Mucosa of stomach (tissue), 1 donor: ENCODE results near the gene SAMD4B.

Experiments used
- H3K27me3 ChIP-seq: one replicate; pipeline ENCODE4 v1.7.0; 2013; ENCODE audit warnings: mild to moderate bottlenecking, low read length; ENCODE audit not compliant: control insufficient read depth, insufficient read depth
- H3K36me3 ChIP-seq: one replicate; pipeline ENCODE4 v1.7.0; 2013; ENCODE audit warnings: low read length; ENCODE audit not compliant: control insufficient read depth, insufficient read depth
- H3K4me1 ChIP-seq: one replicate; pipeline ENCODE4 v1.7.0; 2013; ENCODE audit warnings: mild to moderate bottlenecking, low read length; ENCODE audit not compliant: control insufficient read depth, insufficient read depth
- H3K4me3 ChIP-seq: one replicate; pipeline ENCODE4 v1.7.0; 2013; ENCODE audit warnings: low read length
- H3K9ac ChIP-seq: one replicate; pipeline ENCODE4 v1.7.0; 2013; ENCODE audit warnings: mild to moderate bottlenecking, low read length, moderate library complexity
- H3K9me3 ChIP-seq: one replicate; pipeline ENCODE4 v1.7.0; 2013; ENCODE audit warnings: mild to moderate bottlenecking, low read length, moderate library complexity; ENCODE audit not compliant: control insufficient read depth
- donor health status: Pancreatic carcinoma.

Gene SAMD4B

DNA sequence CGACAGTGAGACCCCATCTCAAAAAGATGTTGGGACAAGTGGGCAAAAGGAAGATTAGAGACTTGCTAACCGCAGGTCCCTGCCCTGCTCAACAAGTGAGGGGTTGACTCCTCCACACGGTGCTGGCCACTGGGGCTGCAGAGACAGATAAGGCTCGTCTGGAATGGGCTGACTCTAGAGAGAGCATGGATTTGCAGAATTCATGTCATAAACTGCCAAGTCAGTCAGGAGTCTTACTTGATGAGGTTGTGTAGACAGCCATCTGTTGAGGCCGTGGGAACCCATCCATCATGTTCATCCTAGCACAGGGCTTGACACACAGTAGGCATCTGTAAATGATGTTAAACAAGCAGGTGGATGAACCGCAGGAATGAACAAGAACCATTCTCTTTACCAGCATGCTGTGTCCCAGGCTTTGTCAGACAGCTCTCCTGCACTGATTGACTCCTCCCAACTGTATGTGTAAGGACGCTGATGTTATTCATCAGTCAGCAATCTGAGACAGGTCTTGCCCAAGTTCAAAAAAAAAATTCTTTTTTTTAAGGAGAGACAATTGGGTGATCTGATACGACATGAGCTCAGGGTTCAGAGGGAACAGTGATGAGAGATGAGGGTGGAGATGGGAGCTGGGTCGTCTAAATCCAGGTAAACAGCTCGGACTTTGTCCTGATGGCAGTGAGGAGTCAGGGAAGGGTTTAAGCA lies 39.8 kb downstream of the SAMD4B start:
- Histone ChIP-seq H3K9me3 (no peaks in the 10 kb centered on the region), H3K27me3 (no peaks in the 10 kb centered on the region), H3K9ac (no peak overlapping the region), H3K4me1 (no peaks in the 10 kb centered on the region), H3K4me3 (no peak overlapping the region), H3K36me3 (peaks cover 37% of the 10 kb centered on the region)

DNA sequence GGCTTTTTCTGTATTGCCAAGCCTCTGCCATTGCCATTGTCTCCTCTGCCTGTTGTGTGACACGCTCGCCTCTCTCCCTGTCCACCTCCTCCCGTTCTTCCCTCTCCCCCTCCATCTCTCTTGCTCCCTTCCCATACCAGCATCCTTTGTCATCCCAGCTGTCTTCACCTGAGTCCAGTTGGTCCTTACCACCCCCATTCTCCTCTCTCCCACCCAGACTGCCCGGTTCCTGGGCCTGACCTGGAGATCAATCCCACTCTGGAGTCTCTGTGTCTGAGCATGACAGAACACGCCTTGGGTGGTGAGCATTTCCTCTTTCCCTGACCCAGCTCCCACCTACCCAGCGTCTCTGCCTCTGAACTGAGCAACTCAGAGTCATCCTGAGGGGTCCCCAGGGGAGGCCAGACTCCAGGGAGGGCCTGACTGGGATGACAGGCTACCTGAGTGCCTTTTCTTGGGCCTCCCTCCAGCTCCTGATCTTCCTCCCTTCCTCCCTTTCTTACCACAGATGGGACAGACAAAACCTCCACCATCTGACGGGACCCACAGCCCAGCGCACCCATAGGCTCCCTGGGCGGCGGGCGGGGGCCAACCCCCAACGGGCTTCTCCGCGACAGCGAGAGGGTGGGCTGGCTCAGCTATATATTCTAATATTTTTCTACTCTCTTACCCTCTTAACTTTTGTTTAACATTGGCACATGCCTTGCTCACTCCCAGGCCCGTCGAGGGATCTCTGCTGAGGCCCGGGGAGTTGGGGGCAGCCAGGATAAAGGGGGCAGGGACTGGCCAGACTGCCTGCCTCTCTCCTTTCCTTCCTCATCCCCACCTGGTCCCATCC lies 41.0 kb downstream of the SAMD4B start:
- Histone ChIP-seq H3K36me3 (peaks cover 28% of the 10 kb centered on the region), H3K9me3 (no peaks in the 10 kb centered on the region), H3K9ac (no peak overlapping the region)

DNA sequence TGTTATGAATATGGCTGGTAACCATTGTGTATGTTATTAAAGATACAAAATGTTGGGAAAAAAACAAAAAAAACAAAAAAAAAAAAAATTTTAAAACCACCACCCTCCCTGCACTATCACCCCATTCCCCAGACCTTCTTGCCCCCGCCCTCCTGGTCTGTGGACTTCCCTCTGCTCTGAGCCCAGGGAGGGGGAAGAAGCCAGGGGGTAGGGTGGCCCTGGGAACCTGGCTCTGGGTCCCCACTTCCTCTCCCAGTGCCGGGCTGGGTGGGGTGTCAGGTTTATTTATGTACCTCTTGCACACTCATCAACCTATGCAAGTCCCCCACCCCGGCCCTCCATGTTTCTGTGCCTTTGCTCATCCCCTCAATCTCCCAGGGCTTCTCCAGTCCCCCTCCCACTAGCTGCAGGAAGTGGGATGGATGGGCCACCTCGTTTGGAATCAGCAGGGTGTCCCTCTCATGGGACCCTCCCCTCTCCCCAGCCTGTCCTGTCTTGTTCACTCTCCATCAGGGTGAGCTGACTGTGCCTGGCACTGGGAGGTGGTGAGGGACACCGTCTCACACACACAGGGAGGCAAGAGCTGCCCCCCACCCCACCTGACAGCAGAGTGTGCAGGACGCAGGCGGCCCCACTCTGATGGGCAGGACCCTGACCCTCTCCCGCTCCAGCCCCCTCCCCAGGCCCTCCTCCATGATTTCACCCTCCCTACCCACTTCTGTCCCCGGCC lies 42.8 kb downstream of the SAMD4B start:
- Histone ChIP-seq H3K9me3 (no peaks in the 10 kb centered on the region), H3K9ac (no peak overlapping the region), H3K27me3 (no peaks in the 10 kb centered on the region), H3K36me3 (peaks cover 29% of the 10 kb centered on the region), H3K4me1 (peaks cover 6% of the 10 kb centered on the region), H3K4me3 (no peak overlapping the region)

More for the DNA sequence above, 41.0 kb downstream of the SAMD4B start:
- Histone ChIP-seq H3K4me1 (no peaks in the 10 kb centered on the region), H3K27me3 (no peaks in the 10 kb centered on the region), H3K4me3 (no peak overlapping the region)

DNA sequence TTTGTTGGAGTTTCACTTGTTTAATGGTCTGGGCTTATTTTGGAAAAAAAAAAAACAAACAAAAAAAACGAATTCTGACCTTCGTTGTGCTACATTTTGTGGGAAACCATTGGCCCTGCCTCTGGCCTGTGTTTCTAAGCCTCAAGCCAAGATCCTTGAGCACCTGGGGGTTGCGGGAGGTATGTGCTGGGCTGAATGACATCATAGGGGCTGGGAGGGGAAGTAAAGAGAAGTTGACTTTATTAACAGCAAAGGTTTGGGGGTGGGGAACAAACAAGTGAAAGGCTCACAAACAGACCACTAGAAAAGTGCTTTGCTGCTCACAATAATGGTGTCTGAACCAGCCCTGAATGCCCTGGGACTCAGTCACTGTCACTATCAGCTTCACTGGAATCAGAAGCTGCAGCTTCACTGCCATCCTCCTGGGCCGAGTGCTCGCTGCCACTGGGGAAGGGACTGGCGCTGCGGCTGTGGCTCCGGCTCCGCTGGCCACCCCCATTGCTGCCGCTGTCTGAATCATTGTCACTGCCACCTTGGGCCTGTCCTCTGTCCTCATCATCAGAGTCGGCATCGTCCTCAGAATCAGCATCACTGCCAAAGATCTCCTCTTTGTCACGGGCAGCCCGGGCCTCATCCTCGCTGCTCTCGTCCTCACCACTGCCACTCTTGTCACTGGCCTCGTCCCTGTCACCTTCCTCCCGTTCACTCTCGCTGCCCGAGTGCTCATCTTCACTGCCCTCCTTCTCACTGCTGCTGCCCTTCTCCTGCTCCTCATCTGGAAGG lies 43.6 kb downstream of the SAMD4B start:
- peaks cover 10% of the 10 kb centered on the region for H3K4me1 ChIP-seq
- no peak overlapping the region for H3K9ac ChIP-seq
- no peaks in the 10 kb centered on the region for H3K9me3 ChIP-seq
- peaks cover 23% of the 10 kb centered on the region for H3K36me3 ChIP-seq
- H3K4me3 ChIP-seq = no peak overlapping the region
- no peaks in the 10 kb centered on the region for H3K27me3 ChIP-seq

DNA sequence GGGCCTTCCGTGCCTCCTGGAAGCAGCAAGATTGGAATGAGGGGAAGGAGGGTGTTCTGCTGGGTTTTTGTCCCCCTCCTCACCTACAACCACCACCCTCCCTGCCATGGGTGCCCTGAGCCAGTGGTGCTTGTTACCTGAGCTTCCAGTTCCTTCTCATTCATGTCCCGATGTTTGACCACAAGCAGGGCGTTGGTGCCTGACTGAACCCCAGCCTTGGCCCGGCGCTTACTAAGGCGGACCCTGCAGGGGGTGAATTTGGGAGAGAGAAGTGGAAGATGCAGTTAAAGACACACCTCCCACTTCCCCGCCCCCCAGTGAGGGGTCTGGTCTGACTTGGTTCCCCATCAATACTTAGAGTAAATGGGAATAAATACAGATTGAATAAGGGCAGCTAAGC lies 44.3 kb downstream of the SAMD4B start:
- Histone ChIP-seq H3K36me3 (peaks cover 23% of the 10 kb centered on the region), H3K27me3 (no peaks in the 10 kb centered on the region), H3K9ac (no peak overlapping the region), H3K4me1 (peaks cover 10% of the 10 kb centered on the region), H3K9me3 (no peaks in the 10 kb centered on the region), H3K4me3 (no peak overlapping the region)

DNA sequence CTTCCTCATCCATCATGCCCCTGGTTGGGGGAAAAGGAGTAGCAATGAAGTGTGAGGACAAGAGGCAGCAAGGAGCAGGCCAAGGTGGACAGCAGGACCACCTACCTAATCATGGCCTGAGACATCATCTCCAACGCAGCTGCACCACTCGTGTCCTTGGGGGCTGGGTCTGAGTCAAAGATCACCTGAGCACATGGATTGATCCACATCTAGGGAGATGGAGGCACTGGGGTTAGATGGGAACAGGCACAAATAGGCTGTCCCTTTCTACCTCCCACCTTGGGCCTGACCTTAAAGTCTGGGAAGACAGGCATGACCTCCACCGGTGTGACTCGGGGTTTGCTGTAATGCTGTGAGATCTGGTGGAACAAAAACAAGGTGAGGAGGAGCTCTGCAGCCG lies 46.4 kb downstream of the SAMD4B start:
- peaks cover 22% of the 10 kb centered on the region for H3K36me3 ChIP-seq

DNA sequence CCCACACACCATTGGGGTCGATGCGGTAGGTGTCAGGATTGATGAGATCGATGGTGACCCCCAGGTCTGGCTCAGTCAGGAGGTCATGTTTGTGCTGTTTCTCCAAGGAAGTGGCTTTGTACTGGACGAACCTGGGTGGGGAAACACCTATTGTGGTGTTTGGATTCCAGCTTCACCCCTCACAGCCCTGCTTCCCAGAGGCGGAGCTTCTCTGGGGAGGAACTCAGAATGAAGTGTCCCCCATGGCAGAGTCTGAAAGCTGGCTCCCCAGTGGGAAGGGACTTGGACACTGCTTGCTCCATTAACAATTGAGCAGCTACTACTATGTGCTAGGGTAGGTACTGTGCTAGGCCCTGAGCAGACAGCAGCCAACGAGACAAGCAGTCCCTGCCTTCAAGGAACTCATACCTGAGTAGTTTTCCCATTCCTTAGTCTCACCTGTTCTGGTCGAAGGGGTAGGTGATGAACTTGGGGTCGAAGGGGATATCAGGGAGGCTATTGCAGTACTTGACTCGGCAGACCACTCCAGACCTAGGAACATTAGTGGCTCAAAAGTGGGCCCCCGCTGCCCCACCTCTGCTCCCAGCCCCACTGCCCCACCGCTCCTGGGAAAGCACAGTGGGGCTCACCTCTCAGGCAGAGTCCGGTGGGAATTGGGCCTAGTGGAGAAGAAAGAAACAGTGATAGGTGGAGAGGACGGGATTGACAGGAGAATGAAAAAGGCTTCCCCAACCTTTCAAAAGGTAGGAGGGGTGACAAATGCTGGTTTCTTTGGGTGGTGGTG lies 47.6 kb downstream of the SAMD4B start:
- no peaks in the 10 kb centered on the region for H3K27me3 ChIP-seq
- no peaks in the 10 kb centered on the region for H3K9me3 ChIP-seq
- peak overlapping the region; percentile 98 for H3K9ac ChIP-seq
- peaks cover 16% of the 10 kb centered on the region for H3K4me1 ChIP-seq
- H3K36me3 ChIP-seq = peaks cover 24% of the 10 kb centered on the region
- H3K4me3 ChIP-seq = peak overlapping the region; percentile 87

More for the DNA sequence above, 46.4 kb downstream of the SAMD4B start:
- no peaks in the 10 kb centered on the region for H3K27me3 ChIP-seq
- peaks cover 16% of the 10 kb centered on the region for H3K4me1 ChIP-seq
- H3K9me3 ChIP-seq = no peaks in the 10 kb centered on the region
- H3K9ac ChIP-seq = no peak overlapping the region
- H3K4me3 ChIP-seq = no peak overlapping the region

DNA sequence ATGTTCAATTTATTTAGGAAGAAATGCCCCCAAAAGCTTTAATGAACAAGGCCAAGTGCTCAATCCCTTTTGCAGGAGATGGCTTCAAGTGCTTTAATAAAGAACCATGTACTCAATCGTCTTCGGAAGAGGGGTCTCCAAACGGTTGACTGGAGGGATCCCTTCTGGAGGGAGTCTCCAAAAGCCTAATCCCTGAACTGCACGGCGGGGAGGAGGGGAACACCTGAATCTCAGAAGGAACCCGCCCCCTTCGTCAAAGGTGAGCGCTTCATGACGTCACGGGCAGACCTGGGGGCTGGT lies 48.2 kb downstream of the SAMD4B start:
- Histone ChIP-seq H3K9me3 (no peaks in the 10 kb centered on the region), H3K4me1 (peaks cover 16% of the 10 kb centered on the region), H3K4me3 (peak overlapping the region; percentile 87), H3K36me3 (peaks cover 24% of the 10 kb centered on the region), H3K27me3 (no peaks in the 10 kb centered on the region), H3K9ac (peak overlapping the region; percentile 98)

DNA sequence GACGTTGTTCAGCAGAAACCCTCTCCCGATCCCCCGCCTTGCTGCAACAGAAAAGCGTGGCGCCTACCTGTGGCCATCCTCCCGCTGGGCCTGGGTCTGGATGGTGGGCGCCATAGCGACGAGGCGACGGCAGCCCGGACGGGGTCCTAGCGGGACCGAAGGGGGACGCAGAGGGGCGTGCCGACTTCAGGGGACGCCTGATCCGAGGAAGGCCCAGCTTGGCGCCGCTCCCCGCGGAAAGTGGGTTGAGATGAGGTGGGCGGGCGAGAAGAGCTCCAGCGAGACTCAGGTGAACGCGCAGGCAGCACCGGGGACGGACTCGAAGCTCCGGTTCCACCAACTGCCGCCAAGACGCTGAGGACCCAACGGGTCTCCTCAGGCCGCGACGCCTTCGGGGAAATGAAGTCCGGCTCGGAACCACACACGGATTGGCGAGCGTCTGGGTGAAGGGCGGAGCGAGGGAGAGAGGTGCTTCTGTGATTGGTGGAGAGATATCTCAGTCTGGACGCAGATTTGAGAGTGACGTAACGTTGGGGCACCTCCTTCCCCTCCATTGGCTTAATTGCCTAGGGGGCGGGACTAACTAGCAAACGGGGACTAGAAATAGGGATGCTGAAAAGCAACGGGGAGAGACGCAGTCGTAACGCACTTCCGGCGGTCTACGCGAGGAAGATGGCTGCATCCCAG lies 48.7 kb downstream of the SAMD4B start, which contains the start of the genes MED29 and PAF1:
Gene MED29, plus strand, starts transcription at position 628 of the 687 bp plus-strand sequence. Its CDS starts 45 bp downstream, at position 673.
Gene PAF1, minus strand, starts transcription at position 356 of the 687 bp plus-strand sequence. Its CDS starts 242 bp downstream, at position 114.
- Histone ChIP-seq H3K27me3 (no peaks in the 10 kb centered on the region), H3K9me3 (no peaks in the 10 kb centered on the region), H3K36me3 (peaks cover 24% of the 10 kb centered on the region), H3K4me1 (peaks cover 16% of the 10 kb centered on the region), H3K4me3 (peak within 1 kb of the TSS; percentile 87), H3K9ac (peak within 1 kb of the TSS; percentile 98)

DNA sequence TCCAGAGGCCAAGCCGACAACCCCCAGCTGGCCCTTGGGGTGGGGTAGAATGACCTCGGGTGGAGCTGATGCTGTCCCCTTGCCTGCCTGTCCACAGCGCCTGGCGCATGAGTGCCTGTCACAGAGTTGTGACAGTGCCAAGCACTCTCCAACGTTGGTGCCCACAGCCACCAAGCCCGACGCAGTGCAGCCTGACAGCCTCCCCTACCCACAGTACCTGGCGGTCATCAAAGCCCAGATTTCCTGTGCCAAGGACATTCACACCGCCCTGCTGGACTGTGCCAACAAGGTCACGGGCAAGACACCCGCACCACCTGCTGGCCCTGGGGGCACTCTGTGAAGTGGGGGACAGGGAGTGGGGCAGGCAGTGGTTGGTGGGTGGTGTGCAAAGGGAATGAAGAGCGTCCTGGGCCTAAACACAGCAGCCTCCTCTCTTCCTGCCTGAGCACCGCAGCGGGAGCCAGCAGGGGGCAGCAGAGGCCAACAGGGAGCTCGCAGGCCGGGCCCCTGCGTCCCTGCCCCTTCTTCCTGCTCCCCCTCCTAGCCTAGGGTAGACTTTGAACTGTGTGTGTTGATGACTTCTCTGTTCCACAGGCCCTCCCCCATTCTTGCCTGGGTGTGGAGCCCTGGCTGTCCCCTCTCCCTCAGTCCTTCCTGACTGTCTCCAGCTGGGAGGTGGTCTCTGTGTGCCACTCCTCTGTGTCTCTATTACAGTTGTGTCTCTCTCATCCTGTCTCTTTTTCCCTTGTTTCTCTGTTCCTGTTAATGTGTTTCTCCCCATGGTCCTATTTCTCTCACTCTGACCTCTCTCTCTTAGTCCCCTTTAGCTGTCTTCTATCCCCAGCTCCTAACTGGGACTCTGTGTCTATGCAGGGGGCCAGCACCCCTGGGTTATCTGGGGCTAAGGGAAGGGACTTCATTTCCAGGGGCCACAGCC lies 55.4 kb downstream of the SAMD4B start:
- peak overlapping the region; percentile 93 for H3K9ac ChIP-seq
- peaks cover 55% of the 10 kb centered on the region for H3K4me1 ChIP-seq
- no peaks in the 10 kb centered on the region for H3K27me3 ChIP-seq
- no peak overlapping the region for H3K4me3 ChIP-seq
- H3K36me3 ChIP-seq = peaks cover 6% of the 10 kb centered on the region
- H3K9me3 ChIP-seq = no peaks in the 10 kb centered on the region
